Measurements from ENCODE around the gene PPP1R18. TPM values are rescaled to one million over a fixed set of nuclear protein-coding genes. Genes with fewer than 3 reads are reported as not detected.
"Not testable (repeated sequence)": the region's sequence is repeated elsewhere in the genome, so short reads cannot be mapped to it uniquely, and the experiment has no call there.

Gene PPP1R18
- total RNA-seq, 1 experiment from 2014 or later = 66.9 TPM

GRCh38 chr6:30719791-30720737, 33.6 kb upstream of the PPP1R18 start, which contains the start of gene TUBB:
Gene TUBB (plus strand): TSS chr6:30720352. CDS start chr6:30720507, 155 bp downstream.
- Mint-ChIP-seq H3K27me3 (ENCODE audit: insufficient read depth, unreplicated experiment) (no peaks in the 10 kb centered on the region), H3K27ac (ENCODE audit: low read depth, unreplicated experiment) (peak within 1 kb of the TSS; percentile 92)
- BruUV-seq (replicated peaks) = TSS peak; percentile 62

DNA sequence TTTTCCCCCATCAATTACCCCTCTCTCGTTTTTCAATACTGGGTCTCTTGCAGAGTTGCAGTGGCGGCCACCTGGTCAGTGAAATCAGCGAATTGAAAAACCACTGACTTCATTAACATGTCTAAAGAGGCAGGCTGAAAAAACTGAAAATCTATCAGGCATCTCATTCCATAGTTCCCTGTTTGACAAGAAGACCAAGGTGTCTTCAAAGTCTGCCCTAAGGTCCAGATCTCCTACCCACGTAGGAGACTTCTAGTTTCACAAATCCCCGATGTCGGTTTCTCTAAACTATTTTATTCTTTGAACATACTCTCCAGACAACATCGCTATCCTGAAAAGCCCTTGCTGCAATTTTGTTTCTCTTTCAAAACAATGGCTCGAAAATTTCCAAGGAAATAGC, 32.9 kb upstream of the PPP1R18 start:
- DNase-seq (ENCODE audit: unreplicated experiment) = no peak
- ChIA-PET POLR2A (interaction anchor here (0.7 to 13.6 kb wide), 20 partner anchors 9 to 822 kb away, joined by 3 to 477 read pairs (median 5); partner anchors contain the start of genes ABCF1, C6orf136, DDR1 and DHX16), CTCF (interaction anchor here (0.7 to 20.7 kb wide), 5 partner anchors 28 to 102 kb away, joined by 3 to 537 read pairs (median 4); partner anchors contain the start of genes DHX16 and MRPS18B)
- intact Hi-C loops (cut with micrococcal nuclease) = no loop called here
- no TSS peak for BruUV-seq (replicated peaks)
- Mint-ChIP-seq H3K27me3 (ENCODE audit: insufficient read depth, unreplicated experiment) (no peaks in the 10 kb centered on the region), H3K9me3 (ENCODE audit: unreplicated experiment) (no peaks in the 10 kb centered on the region), H3K27ac (ENCODE audit: low read depth, unreplicated experiment) (peak overlapping the region; percentile 92), H3K4me1 (ENCODE audit: insufficient read depth, unreplicated experiment) (peaks cover 50% of the 10 kb centered on the region), H3K36me3 (ENCODE audit: insufficient read depth, unreplicated experiment) (peaks cover 64% of the 10 kb centered on the region), H3K4me3 (ENCODE audit: unreplicated experiment) (peak overlapping the region; percentile 86)
- no peak for TF ChIP-seq CTCF (IDR thresholded peaks at IDR 0.05; ENCODE audit: unreplicated experiment)

More at GRCh38 chr6:30719791-30720737, 33.6 kb upstream of the PPP1R18 start, which contains the start of gene TUBB:
- ChIA-PET CTCF (interaction anchor here (0.6 to 20.7 kb wide), 7 partner anchors 14 to 184 kb away, joined by 3 to 537 read pairs (median 14); partner anchors contain the start of genes DHX16 and NRM), POLR2A (interaction anchor here (0.6 to 13.6 kb wide), 24 partner anchors 9 to 821 kb away, joined by 3 to 477 read pairs (median 5); partner anchors contain the start of genes ABCF1, C6orf136, DDR1 and DHX16)
- Mint-ChIP-seq H3K4me1 (ENCODE audit: insufficient read depth, unreplicated experiment) (peaks cover 55% of the 10 kb centered on the region), H3K36me3 (ENCODE audit: insufficient read depth, unreplicated experiment) (peaks cover 64% of the 10 kb centered on the region), H3K4me3 (ENCODE audit: unreplicated experiment) (peak within 1 kb of the TSS; percentile 86), H3K9me3 (ENCODE audit: unreplicated experiment) (no peaks in the 10 kb centered on the region)
- TF ChIP-seq CTCF (IDR thresholded peaks at IDR 0.05; ENCODE audit: unreplicated experiment) = no peak
- intact Hi-C loops (cut with micrococcal nuclease) = loop anchor here (2.0 to 5.0 kb wide), 3 partner anchors 103 to 238 kb away; partner anchors contain the start of genes MRPS18B and PPP1R10
- peak; percentile 99 for DNase-seq (ENCODE audit: unreplicated experiment)

- H3K9me3 Mint-ChIP-seq (ENCODE audit: unreplicated experiment); DNase-seq (ENCODE audit: unreplicated experiment); H3K27me3 Mint-ChIP-seq (ENCODE audit: insufficient read depth, unreplicated experiment): not testable (repeated sequence)
- Mint-ChIP-seq H3K36me3 (ENCODE audit: insufficient read depth, unreplicated experiment) (peaks cover 58% of the 10 kb centered on the region), H3K27ac (ENCODE audit: low read depth, unreplicated experiment) (peak overlapping the region; percentile 94), H3K4me3 (ENCODE audit: unreplicated experiment) (peak overlapping the region; percentile 88), H3K4me1 (ENCODE audit: insufficient read depth, unreplicated experiment) (peaks cover 38% of the 10 kb centered on the region)
- POLR2A ChIA-PET = interaction anchor here (0.8 to 13.6 kb wide), 20 partner anchors 10 to 166 kb away, joined by 3 to 477 read pairs (median 8); partner anchors contain the start of genes ABCF1, DDR1, DHX16 and MRPS18B
- TSS peak; percentile 46 for BruUV-seq (replicated peaks)
- CTCF ChIA-PET = interaction anchor here (0.6 to 20.7 kb wide), 9 partner anchors 11 to 362 kb away, joined by 3 to 537 read pairs (median 3); partner anchors contain the start of gene DHX16
- intact Hi-C loops (cut with micrococcal nuclease) = loop anchor here (1.0 kb wide), 1 partner anchor 32 kb away; the partner anchor contains the start of gene PPP1R18
Observed at GRCh38 chr6:30717845-30718720, 31.6 kb upstream of the PPP1R18 start.

All from MCF 10A (cell line).